Tibial nerve (tissue), 3 donors: Measurements from ENCODE around the gene ATMIN.

ENCODE experiments used
- CTCF ChIP-seq, 5 experiments: fragments of 200-600 bp in 3 of 5; fragments of 450-650 bp in 2 of 5; sonication (generic) in 3 of 5; IDR thresholded peaks; one replicate each; pipeline ENCODE4 v1.5.1; 2016 to 2019; ENCODE audit warnings: antibody characterized with exemption in 5 of 5, mild to moderate bottlenecking in 3 of 5, moderate library complexity in 2 of 5
- POLR2A ChIP-seq, 2 donors: fragments of 450-650 bp; IDR thresholded peaks; one replicate each; pipeline ENCODE4 v1.6.1; 2017; ENCODE audit warnings: antibody characterized with exemption in 2 of 2, mild to moderate bottlenecking in 2 of 2, moderate library complexity in 2 of 2

GRCh38 chr16:81080233-81080632 is 44.6 kb downstream of the ATMIN start:
- no peak for TF ChIP-seq POLR2A (IDR thresholded peaks at IDR 0.05)
- no peak for TF ChIP-seq CTCF (IDR thresholded peaks at IDR 0.05)
